Common myeloid progenitor, CD34-positive (primary cell): ENCODE measurements around the gene SLC6A20.

Source experiments
- CTCF ChIA-PET: fragments of 350-600 bp; sonication (Branson Sonifier 250); formaldehyde crosslinking; loops from one replicate; lab custom pipeline; 2021; ENCODE audit warnings: antibody characterized with exemption; lab: Charles Lee
- POLR2A ChIA-PET: fragments of 350-600 bp; sonication (Branson Sonifier 250); formaldehyde crosslinking; loops from one replicate; lab custom pipeline; 2021; ENCODE audit warnings: antibody characterized with exemption; lab: Charles Lee
- DNase-seq, 3 donors: peaks; one replicate each; pipeline versions ENCODE4 v3.0.0 to v3.0.0-alpha.2; 2013
- H3K27ac ChIP-seq, 2 experiments: 1 replicate in 1 of 2; 2 replicates in 1 of 2; pipeline ENCODE4 v1.7.0; 2013; ENCODE audit warnings: inconsistent platforms in 2 of 2, low read length in 2 of 2, mild to moderate bottlenecking in 2 of 2, low read depth in 1 of 2, moderate library complexity in 1 of 2; ENCODE audit not compliant: severe bottlenecking in 2 of 2, insufficient read depth in 1 of 2, poor library complexity in 1 of 2
- H3K27me3 ChIP-seq, 5 experiments: replicated peaks in 2 of 5; 1 replicate in 3 of 5; 2 replicates in 2 of 5; pipeline versions ENCODE4 v1.6.1 to v1.7.0; 2013; ENCODE audit warnings: low read length in 4 of 5, mild to moderate bottlenecking in 2 of 5, moderate library complexity in 2 of 5, inconsistent platforms in 1 of 5; ENCODE audit not compliant: insufficient read depth in 5 of 5, control insufficient read depth in 4 of 5
- H3K36me3 ChIP-seq, 4 experiments: 1 replicate in 2 of 4; 2 replicates in 2 of 4; pipeline versions ENCODE4 v1.6.1 to v1.7.0; 2013; ENCODE audit warnings: low read length in 3 of 4, control low read depth in 1 of 4, mild to moderate bottlenecking in 1 of 4; ENCODE audit not compliant: control insufficient read depth in 4 of 4, insufficient read depth in 4 of 4
- H3K4me1 ChIP-seq, 4 experiments: 1 replicate in 3 of 4; 2 replicates in 1 of 4; pipeline versions ENCODE4 v1.6.1 to v1.7.1; 2013; ENCODE audit warnings: low read length in 3 of 4, mild to moderate bottlenecking in 3 of 4, control low read depth in 1 of 4, inconsistent platforms in 1 of 4, moderate library complexity in 1 of 4; ENCODE audit not compliant: control insufficient read depth in 4 of 4, insufficient read depth in 4 of 4; ENCODE audit errors: control extremely low read depth in 1 of 4
- H3K4me3 ChIP-seq, 7 experiments: 1 replicate in 4 of 7; 2 replicates in 3 of 7; pipeline versions ENCODE4 v1.5.1 to v1.7.0; 2013; ENCODE audit warnings: mild to moderate bottlenecking in 7 of 7, low read length in 6 of 7, moderate library complexity in 6 of 7, inconsistent platforms in 2 of 7, low read depth in 2 of 7, control low read depth in 1 of 7; ENCODE audit not compliant: insufficient read depth in 4 of 7, control insufficient read depth in 1 of 7; ENCODE audit errors: extremely low read depth in 1 of 7
- H3K9me3 ChIP-seq, 5 experiments: 1 replicate in 4 of 5; 2 replicates in 1 of 5; pipeline versions ENCODE4 v1.6.1 to v1.7.1; 2013; ENCODE audit warnings: low read length in 4 of 5, mild to moderate bottlenecking in 2 of 5, inconsistent platforms in 1 of 5, low read depth in 1 of 5, moderate library complexity in 1 of 5; ENCODE audit not compliant: control insufficient read depth in 4 of 5, insufficient read depth in 2 of 5; ENCODE audit errors: control extremely low read depth in 1 of 5
- WGBS: methylation state at CpG from one replicate; pipeline ENCODE4 v1.1.5; 2013; ENCODE audit not compliant: insufficient coverage; 5-methylcytosine and 5-hydroxymethylcytosine counted together

Gene SLC6A20

GRCh38 chr3:45748068-45748467, 48.3 kb downstream of the SLC6A20 start:
- Histone ChIP-seq H3K4me1 (no peaks in the 10 kb centered on the region), H3K27ac (no peak overlapping the region), H3K4me3 (no peak overlapping the region), H3K9me3 (no peaks in the 10 kb centered on the region), H3K36me3 (peaks cover 20 to 49% (median 29%) of the 10 kb centered on the region in 4 experiments), H3K27me3 (no peaks in the 10 kb centered on the region)
- 98% methylated on average over 6 of the region's 8 CpGs for WGBS
- ChIA-PET CTCF (interaction anchor here (0.8 kb wide), 2 partner anchors 159 to 191 kb away, joined by 3 read pairs; no protein-coding TSS in a partner anchor), POLR2A (no interaction called here)
- no peak for DNase-seq

GRCh38 chr3:45746777-45747622, 49.3 kb downstream of the SLC6A20 start:
- H3K27ac ChIP-seq = no peak overlapping the region
- no peak for DNase-seq
- H3K36me3 ChIP-seq = peaks cover 22 to 57% (median 37%) of the 10 kb centered on the region in 4 experiments
- ChIA-PET CTCF (interaction anchor here (0.8 kb wide), 1 partner anchor 160 kb away, joined by 3 read pairs; no protein-coding TSS in a partner anchor), POLR2A (no interaction called here)
- no peaks in the 10 kb centered on the region for H3K27me3 ChIP-seq
- H3K4me3 ChIP-seq = no peak overlapping the region
- H3K4me1 ChIP-seq = peaks cover 0 to 3% (median under 1%) of the 10 kb centered on the region in 4 experiments
- 93% methylated on average over 14 of the region's 18 CpGs for WGBS
- no peaks in the 10 kb centered on the region for H3K9me3 ChIP-seq

GRCh38 chr3:45746165-45746776, 50.1 kb downstream of the SLC6A20 start:
- peaks cover 0 to 10% (median 4%) of the 10 kb centered on the region in 4 experiments for H3K4me1 ChIP-seq
- 94% methylated on average over 29 of the region's 32 CpGs for WGBS
- CTCF ChIA-PET = no interaction called here
- peaks cover 22 to 63% (median 43%) of the 10 kb centered on the region in 4 experiments for H3K36me3 ChIP-seq
- H3K9me3 ChIP-seq = no peaks in the 10 kb centered on the region
- POLR2A ChIA-PET = no interaction called here
- H3K27me3 ChIP-seq = no peaks in the 10 kb centered on the region
- H3K27ac ChIP-seq = no peak overlapping the region
- DNase-seq = no peak
- H3K4me3 ChIP-seq = no peak overlapping the region

- POLR2A ChIA-PET = no interaction called here
- Histone ChIP-seq H3K36me3 (peaks cover 33 to 93% (median 64%) of the 10 kb centered on the region in 4 experiments), H3K4me3 (no peak overlapping the region), H3K27me3 (no peaks in the 10 kb centered on the region), H3K27ac (no peak overlapping the region), H3K4me1 (peaks cover 0 to 12% (median 4%) of the 10 kb centered on the region in 4 experiments), H3K9me3 (no peaks in the 10 kb centered on the region)
- 100% methylated on average over 4 of the region's 4 CpGs for WGBS
- no peak for DNase-seq
- CTCF ChIA-PET = interaction anchor here (0.6 to 2.1 kb wide), 3 partner anchors 23 to 798 kb away, joined by 3 to 6 read pairs (median 4); no protein-coding TSS in a partner anchor
These were observed 53.8 kb downstream of the SLC6A20 start for GRCh38 chr3:45742461-45743089.

GRCh38 chr3:45741742-45742460, 54.4 kb downstream of the SLC6A20 start:
- Histone ChIP-seq H3K9me3 (no peaks in the 10 kb centered on the region), H3K36me3 (peaks cover 32 to 93% (median 67%) of the 10 kb centered on the region in 4 experiments), H3K4me1 (peaks cover 0 to 12% (median 4%) of the 10 kb centered on the region in 4 experiments), H3K4me3 (peak overlapping the region in 1 of 7 experiments; percentile 10), H3K27me3 (no peaks in the 10 kb centered on the region), H3K27ac (peak overlapping the region; percentile 9 to 49)
- no peak for DNase-seq
- ChIA-PET POLR2A (no interaction called here), CTCF (interaction anchor here (0.6 to 1.4 kb wide), 2 partner anchors 22 to 799 kb away, joined by 3 to 4 read pairs; no protein-coding TSS in a partner anchor)
- WGBS = 51% methylated on average over 5 of the region's 6 CpGs

GRCh38 chr3:45741247-45741646, 55.1 kb downstream of the SLC6A20 start:
- DNase-seq = no peak
- Histone ChIP-seq H3K4me3 (no peak overlapping the region), H3K4me1 (peaks cover 0 to 12% (median 4%) of the 10 kb centered on the region in 4 experiments), H3K27ac (peak overlapping the region in 1 of 2 experiments; percentile 49), H3K9me3 (no peaks in the 10 kb centered on the region), H3K27me3 (no peaks in the 10 kb centered on the region), H3K36me3 (peaks cover 36 to 93% (median 68%) of the 10 kb centered on the region in 4 experiments)
- POLR2A ChIA-PET = no interaction called here
- CTCF ChIA-PET = no interaction called here
